D341Med (cell line): ENCODE results near the gene LRRC70.
"Not testable (repeated sequence)": the region's sequence is repeated elsewhere in the genome, so short reads cannot be mapped to it uniquely, and the experiment has no call there.

Experiments
- DNase-seq: peaks from one replicate; pipeline ENCODE4 v3.0.0; 2012; ENCODE audit warnings: low spot score

LRRC70 gene

GRCh38 chr5:62578540-62578939 lies at the start of gene LRRC70:
TSS of gene LRRC70 (plus strand) at chr5:62578819. CDS start at chr5:62579439, 620 bp downstream.
- DNase-seq, result no peak

- no peak for DNase-seq
Observed at GRCh38 chr5:62533597-62533996, 45.0 kb upstream of the LRRC70 start.

GRCh38 chr5:62534461-62535236 lies 44.0 kb upstream of the LRRC70 start:
- DNase-seq, result no peak

GRCh38 chr5:62536232-62536631 lies 42.4 kb upstream of the LRRC70 start:
- no peak for DNase-seq

GRCh38 chr5:62536783-62537182 lies 41.8 kb upstream of the LRRC70 start:
- no peak for DNase-seq

- DNase-seq, result no peak
Observed at GRCh38 chr5:62538017-62538942, 40.3 kb upstream of the LRRC70 start.

GRCh38 chr5:62542720-62543119 lies 35.9 kb upstream of the LRRC70 start:
- DNase-seq, result no peak

GRCh38 chr5:62547945-62548630 lies 30.5 kb upstream of the LRRC70 start:
- DNase-seq, result no peak

- DNase-seq, result no peak
Observed at GRCh38 chr5:62550103-62550502, 28.5 kb upstream of the LRRC70 start.

GRCh38 chr5:62555930-62556329 lies 22.7 kb upstream of the LRRC70 start:
- DNase-seq, result no peak

GRCh38 chr5:62558941-62559340 lies 19.7 kb upstream of the LRRC70 start:
- no peak for DNase-seq

GRCh38 chr5:62560786-62561185 lies 17.8 kb upstream of the LRRC70 start:
- DNase-seq, result no peak

GRCh38 chr5:62561896-62562295 lies 16.7 kb upstream of the LRRC70 start:
- no peak for DNase-seq

GRCh38 chr5:62562867-62563266 lies 15.8 kb upstream of the LRRC70 start:
- DNase-seq, result no peak

GRCh38 chr5:62564101-62564500 lies 14.5 kb upstream of the LRRC70 start:
- no peak for DNase-seq

GRCh38 chr5:62565740-62566139 lies 12.9 kb upstream of the LRRC70 start:
- DNase-seq, result not testable (repeated sequence)

GRCh38 chr5:62568143-62568542 lies 10.5 kb upstream of the LRRC70 start:
- no peak for DNase-seq

GRCh38 chr5:62568800-62569432 lies 9.7 kb upstream of the LRRC70 start:
- DNase-seq, result no peak

GRCh38 chr5:62569470-62569869 lies 9.1 kb upstream of the LRRC70 start:
- DNase-seq, result no peak

- no peak for DNase-seq
Observed at GRCh38 chr5:62572918-62573514, 5.6 kb upstream of the LRRC70 start.

GRCh38 chr5:62574599-62574998 lies 4.0 kb upstream of the LRRC70 start:
- no peak for DNase-seq

GRCh38 chr5:62575066-62575465 lies 3.6 kb upstream of the LRRC70 start:
- no peak for DNase-seq
